CD14-positive monocyte (primary cell): ENCODE data around the gene POU2F2. TPM values are rescaled to one million over a fixed set of nuclear protein-coding genes. Genes with fewer than 3 reads are reported as not detected.
A peak's percentile ranks its signal among the peaks of the same experiment; 100 is the strongest.
"Not testable (repeated sequence)": the region's sequence is repeated elsewhere in the genome, so short reads cannot be mapped to it uniquely, and the experiment has no call there.

Experiments
- DNase-seq, 3 donors: peaks; one replicate each; pipeline ENCODE4 v3.0.0-alpha.2; 2011 to 2022
- H2AFZ ChIP-seq: 2 replicates; pipeline ENCODE4 v1.6.0; 2012; ENCODE audit warnings: mild to moderate bottlenecking, low read depth, low read length, inconsistent platforms; ENCODE audit not compliant: insufficient read depth, poor library complexity, severe bottlenecking
- H3K27ac ChIP-seq, 2 donors: 1 replicate in 1 of 2; 2 replicates in 1 of 2; pipeline ENCODE4 v1.5.1; 2012 to 2013; ENCODE audit warnings: low read length in 2 of 2, control low read depth in 1 of 2, inconsistent platforms in 1 of 2, low read depth in 1 of 2, mild to moderate bottlenecking in 1 of 2
- H3K27me3 ChIP-seq, 2 donors: one replicate each; pipeline versions ENCODE4 v1.6.0 to v1.6.1; 2011 to 2013; ENCODE audit warnings: low read length in 2 of 2; ENCODE audit not compliant: control insufficient read depth in 2 of 2, insufficient read depth in 2 of 2
- H3K36me3 ChIP-seq, 2 donors: replicated peaks in 1 of 2; 1 replicate in 1 of 2; 2 replicates in 1 of 2; pipeline versions ENCODE4 v1.5.1 to v1.6.1; 2012 to 2013; ENCODE audit warnings: low read length in 2 of 2, control low read depth in 1 of 2, inconsistent platforms in 1 of 2, mild to moderate bottlenecking in 1 of 2; ENCODE audit not compliant: insufficient read depth in 2 of 2, control insufficient read depth in 1 of 2
- H3K4me1 ChIP-seq, 2 donors: 1 replicate in 1 of 2; 2 replicates in 1 of 2; pipeline versions ENCODE4 v1.5.1 to v1.6.1; 2012 to 2013; ENCODE audit warnings: low read length in 2 of 2, control low read depth in 1 of 2, inconsistent platforms in 1 of 2, mild to moderate bottlenecking in 1 of 2, moderate library complexity in 1 of 2; ENCODE audit not compliant: insufficient read depth in 2 of 2, control insufficient read depth in 1 of 2
- H3K4me2 ChIP-seq: replicated peaks from 2 replicates; pipeline ENCODE3; 2012; ENCODE audit warnings: low read length, moderate library complexity, mild to moderate bottlenecking; ENCODE audit not compliant: poor library complexity, severe bottlenecking; ENCODE audit errors: extremely low read depth
- H3K4me3 ChIP-seq, 3 experiments: fragments of 200-600 bp in 1 of 3; sonication (generic) in 1 of 3; replicated peaks in 1 of 3; 1 replicate in 2 of 3; 2 replicates in 1 of 3; pipeline ENCODE4 v1.5.1; 2011 to 2013; ENCODE audit warnings: low read length in 3 of 3, mild to moderate bottlenecking in 3 of 3, control low read depth in 2 of 3, low read depth in 2 of 3, inconsistent platforms in 1 of 3, moderate library complexity in 1 of 3
- H3K79me2 ChIP-seq: 2 replicates; pipeline ENCODE4 v1.6.0; 2012; ENCODE audit warnings: mild to moderate bottlenecking, control low read depth, inconsistent platforms, low read length, moderate library complexity; ENCODE audit not compliant: insufficient read depth
- H3K9ac ChIP-seq: 2 replicates; pipeline ENCODE4 v1.6.0; 2017; ENCODE audit warnings: low read length, mild to moderate bottlenecking; ENCODE audit not compliant: insufficient read depth, poor library complexity, severe bottlenecking
- H3K9me3 ChIP-seq, 2 donors: replicated peaks in 1 of 2; 1 replicate in 1 of 2; 2 replicates in 1 of 2; pipeline versions ENCODE4 v1.5.1 to v1.6.1; 2012 to 2013; ENCODE audit warnings: low read length in 2 of 2, control low read depth in 1 of 2; ENCODE audit not compliant: control insufficient read depth in 1 of 2, insufficient read depth in 1 of 2
- H4K20me1 ChIP-seq: 2 replicates; pipeline ENCODE4 v1.6.0; 2012; ENCODE audit warnings: mild to moderate bottlenecking, low read length, control low read depth, moderate library complexity; ENCODE audit not compliant: insufficient read depth
- H3K27ac Mint-ChIP-seq, 7 donors: one replicate each; pipeline ENCODE4 v1.8.0; 2020; ENCODE audit warnings: mild to moderate bottlenecking in 7 of 7, mixed read lengths in 7 of 7, moderate library complexity in 6 of 7, inconsistent platforms in 2 of 7
- H3K27me3 Mint-ChIP-seq, 3 donors: one replicate each; pipeline ENCODE4 v1.8.0; 2021 to 2022; ENCODE audit warnings: low read depth in 3 of 3, mild to moderate bottlenecking in 3 of 3, mixed read lengths in 3 of 3, moderate library complexity in 3 of 3, inconsistent platforms in 1 of 3
- H3K36me3 Mint-ChIP-seq, 2 donors: one replicate each; pipeline ENCODE4 v1.8.0; 2020; ENCODE audit warnings: mixed read lengths in 2 of 2, inconsistent platforms in 1 of 2, mild to moderate bottlenecking in 1 of 2
- H3K4me1 Mint-ChIP-seq: one replicate; pipeline ENCODE4 v1.8.0; 2020; ENCODE audit warnings: mild to moderate bottlenecking, mixed read lengths
- H3K4me3 Mint-ChIP-seq, 2 donors: one replicate each; pipeline ENCODE4 v1.8.0; 2020; ENCODE audit warnings: mild to moderate bottlenecking in 2 of 2, mixed read lengths in 2 of 2, moderate library complexity in 1 of 2
- H3K9me3 Mint-ChIP-seq, 7 donors: one replicate each; pipeline ENCODE4 v1.8.0; 2020 to 2022; ENCODE audit warnings: mixed read lengths in 7 of 7, mild to moderate bottlenecking in 6 of 7, moderate library complexity in 6 of 7, inconsistent platforms in 2 of 7
- WGBS: methylation state at CpG from one replicate; pipeline ENCODE4 v1.1.5; 2013; ENCODE audit warnings: missing lambda C conversion rate; ENCODE audit not compliant: insufficient coverage; 5-methylcytosine and 5-hydroxymethylcytosine counted together
- intact Hi-C, 2 donors: fragments of 100-400 bp; cut with micrococcal nuclease; formaldehyde crosslinking; loops; one replicate each; pipeline versions ENCODE4 v1.15.0 to v1.15.1; 2023
- polyA plus RNA-seq, 3 donors: library from polyadenylated mRNA; depleted of rRNA in 1 of 3; unstranded in 2 of 3; stranded (reverse) in 1 of 3; fragments of 300-500 nt in 2 of 3; fragments of >200 nt in 1 of 3; fragmentation: Illumina TruSeq in 2 of 3; gene quantifications; 1 replicate in 2 of 3; 2 replicates in 1 of 3; pipeline ENCODE4 v1.2.3, GENCODE V29; 2012 to 2021
- TF ChIP-seq, protein P1 (sequence below): fragments of 200-600 bp; IDR thresholded peaks from one replicate; pipeline ENCODE4 v1.8.0; 2022; ENCODE audit warnings: antibody characterized with exemption, mild to moderate bottlenecking

POU2F2 gene
- polyA plus RNA-seq, 3 donors: 20.0 to 147 (median 28.2) TPM

DNA sequence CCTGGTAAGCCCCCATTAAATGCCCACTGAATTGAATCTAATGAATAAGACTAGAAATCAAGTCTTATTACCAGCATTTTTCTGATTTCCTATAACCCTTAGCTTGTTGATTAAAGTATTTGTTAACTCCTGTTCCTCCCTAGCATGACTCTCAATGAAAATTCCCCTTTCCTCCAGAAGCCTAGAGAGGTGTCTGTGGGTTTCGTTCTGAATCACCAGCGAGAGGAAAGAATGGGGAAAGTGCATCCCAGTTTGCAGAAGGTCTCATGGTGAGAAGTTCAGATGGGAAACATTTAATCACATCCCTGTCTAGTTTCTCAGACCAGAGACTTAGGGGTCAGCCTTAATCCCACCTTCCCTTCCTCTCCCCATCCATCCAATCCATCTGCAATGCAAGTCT lies 26.9 kb downstream of the POU2F2 start:
- Histone ChIP-seq H3K4me2 (no peak overlapping the region), H3K27ac (no peak overlapping the region), H3K4me1 (peaks cover 0 to 13% of the 10 kb centered on the region in 2 donors), H3K27me3 (no peaks in the 10 kb centered on the region), H3K9ac (no peak overlapping the region), H3K9me3 (no peaks in the 10 kb centered on the region), H3K36me3 (peaks cover 58 to 94% of the 10 kb centered on the region in 2 donors), H3K79me2 (peaks cover 19% of the 10 kb centered on the region), H2AFZ (no peak overlapping the region), H4K20me1 (peaks cover 99% of the 10 kb centered on the region), H3K4me3 (no peak overlapping the region)
- Mint-ChIP-seq H3K9me3 (no peaks in the 10 kb centered on the region), H3K27ac (peak overlapping the region in 1 of 7 donors; percentile 59), H3K4me1 (peaks cover 16% of the 10 kb centered on the region), H3K4me3 (no peak overlapping the region), H3K27me3 (no peaks in the 10 kb centered on the region), H3K36me3 (peaks cover 67 to 90% of the 10 kb centered on the region in 2 donors)
- intact Hi-C loops: loop anchor here (5.0 to 10.0 kb wide), 6 partner anchors 77 to 222 kb away; partner anchors contain the start of genes GSK3A (in 1 of the 2) and MEGF8 (in 1 of the 2)
- no CpG with 5 or more reads among the region's 2 CpGs for WGBS
- no peak for DNase-seq
- TF ChIP-seq, protein P1, sequence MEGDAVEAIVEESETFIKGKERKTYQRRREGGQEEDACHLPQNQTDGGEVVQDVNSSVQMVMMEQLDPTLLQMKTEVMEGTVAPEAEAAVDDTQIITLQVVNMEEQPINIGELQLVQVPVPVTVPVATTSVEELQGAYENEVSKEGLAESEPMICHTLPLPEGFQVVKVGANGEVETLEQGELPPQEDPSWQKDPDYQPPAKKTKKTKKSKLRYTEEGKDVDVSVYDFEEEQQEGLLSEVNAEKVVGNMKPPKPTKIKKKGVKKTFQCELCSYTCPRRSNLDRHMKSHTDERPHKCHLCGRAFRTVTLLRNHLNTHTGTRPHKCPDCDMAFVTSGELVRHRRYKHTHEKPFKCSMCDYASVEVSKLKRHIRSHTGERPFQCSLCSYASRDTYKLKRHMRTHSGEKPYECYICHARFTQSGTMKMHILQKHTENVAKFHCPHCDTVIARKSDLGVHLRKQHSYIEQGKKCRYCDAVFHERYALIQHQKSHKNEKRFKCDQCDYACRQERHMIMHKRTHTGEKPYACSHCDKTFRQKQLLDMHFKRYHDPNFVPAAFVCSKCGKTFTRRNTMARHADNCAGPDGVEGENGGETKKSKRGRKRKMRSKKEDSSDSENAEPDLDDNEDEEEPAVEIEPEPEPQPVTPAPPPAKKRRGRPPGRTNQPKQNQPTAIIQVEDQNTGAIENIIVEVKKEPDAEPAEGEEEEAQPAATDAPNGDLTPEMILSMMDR: no peak

DNA sequence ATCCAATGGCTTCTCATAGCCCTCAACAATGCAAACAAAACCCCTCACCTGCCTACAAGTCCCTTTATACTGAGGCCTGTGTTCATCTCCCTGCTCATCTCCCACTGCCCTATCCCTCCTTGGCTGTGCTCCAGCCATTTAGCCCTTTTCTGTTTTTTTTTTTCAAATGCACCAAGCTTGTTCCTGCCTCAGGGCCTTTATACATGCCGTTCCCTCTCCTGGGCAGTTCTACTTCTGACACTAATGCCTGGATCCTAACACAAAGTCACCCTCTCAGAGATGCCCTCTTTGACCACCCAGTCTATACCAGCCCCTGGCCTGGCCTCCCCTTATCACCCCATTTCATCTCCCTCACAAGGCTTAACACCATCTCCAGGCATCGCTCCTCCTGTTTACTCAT lies 29.4 kb downstream of the POU2F2 start:
- Histone ChIP-seq H4K20me1 (peaks cover 99% of the 10 kb centered on the region), H3K4me3 (no peak overlapping the region)

DNA sequence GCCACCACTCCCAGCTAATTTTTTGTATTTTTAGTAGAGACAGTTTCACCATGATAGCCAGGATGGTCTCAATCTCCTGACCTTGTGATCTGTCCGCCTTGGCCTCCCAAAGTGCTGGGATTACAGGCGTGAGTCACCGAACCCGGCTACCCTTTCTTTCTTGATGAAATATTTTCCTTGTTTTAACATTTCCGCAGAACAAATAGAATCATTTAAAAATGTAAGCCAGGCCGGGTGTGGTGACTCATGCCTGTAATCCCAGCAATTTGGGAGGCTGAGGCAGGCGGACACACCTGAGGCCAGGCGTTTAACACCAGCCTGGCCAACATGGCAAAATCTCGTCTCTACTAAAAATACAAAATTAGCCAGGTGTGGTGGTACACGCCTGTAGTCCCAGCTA lies 32.0 kb downstream of the POU2F2 start:
- not testable (repeated sequence) for H3K27me3 ChIP-seq, H3K4me3 ChIP-seq, DNase-seq, H3K9me3 ChIP-seq, H3K4me1 Mint-ChIP-seq, H2AFZ ChIP-seq, H3K9me3 Mint-ChIP-seq, H3K27ac ChIP-seq, H3K4me1 ChIP-seq, H3K9ac ChIP-seq, H3K27ac Mint-ChIP-seq, H3K27me3 Mint-ChIP-seq, H3K4me2 ChIP-seq, H3K4me3 Mint-ChIP-seq, H3K79me2 ChIP-seq
- H3K36me3 Mint-ChIP-seq: peaks cover 72 to 94% of the 10 kb centered on the region in 2 donors
- peaks cover 99% of the 10 kb centered on the region for H4K20me1 ChIP-seq
- peaks cover 78 to 100% of the 10 kb centered on the region in 2 donors for H3K36me3 ChIP-seq
- intact Hi-C loops: loop anchor here in 1 of 2 donors (10.0 kb wide), 2 partner anchors 135 to 195 kb away; no protein-coding TSS in a partner anchor
- WGBS: 98% methylated on average over 10 of the region's 10 CpGs

More for the DNA sequence above, 29.4 kb downstream of the POU2F2 start:
- Histone ChIP-seq H2AFZ (no peak overlapping the region), H3K9me3 (no peaks in the 10 kb centered on the region), H3K27me3 (no peaks in the 10 kb centered on the region), H3K4me2 (no peak overlapping the region), H3K79me2 (peaks cover 14% of the 10 kb centered on the region), H3K27ac (no peak overlapping the region), H3K4me1 (no peaks in the 10 kb centered on the region), H3K9ac (no peak overlapping the region), H3K36me3 (peaks cover 64 to 96% of the 10 kb centered on the region in 2 donors)
- H3K27ac Mint-ChIP-seq: peak overlapping the region in 5 of 7 donors; percentile 3 to 77 (median 50)
- H3K4me3 Mint-ChIP-seq: no peak overlapping the region
- WGBS: 100% methylated on average over 2 of the region's 2 CpGs
- TF ChIP-seq, protein P1: no peak
- peaks cover 4% of the 10 kb centered on the region for H3K4me1 Mint-ChIP-seq
- intact Hi-C loops: loop anchor here in 1 of 2 donors (10.0 kb wide), 2 partner anchors 132 to 192 kb away; no protein-coding TSS in a partner anchor
- DNase-seq: no peak
- H3K36me3 Mint-ChIP-seq: peaks cover 76 to 91% of the 10 kb centered on the region in 2 donors
- peaks cover 0 to 2% (median 0%) of the 10 kb centered on the region in 3 donors for H3K27me3 Mint-ChIP-seq
- H3K9me3 Mint-ChIP-seq: no peaks in the 10 kb centered on the region
